A172 (cell line): ENCODE results near the gene PARD3B. TPM values are rescaled to one million over a fixed set of nuclear protein-coding genes. Genes with fewer than 3 reads are reported as not detected.

ENCODE experiments used
- DNase-seq: peaks from one replicate; pipeline ENCODE4 v3.0.0-alpha.2; 2015; ENCODE audit warnings: low spot score
- total RNA-seq: library from RNA; depleted of rRNA; stranded (reverse); fragments of >200 nt; shearing (Covaris generic); gene quantifications from 2 replicates; pipeline ENCODE4 v1.2.3, GENCODE V29; 2014

PARD3B gene
- total RNA-seq, 1 experiment from 2014 or later = 5.4 TPM

DNA sequence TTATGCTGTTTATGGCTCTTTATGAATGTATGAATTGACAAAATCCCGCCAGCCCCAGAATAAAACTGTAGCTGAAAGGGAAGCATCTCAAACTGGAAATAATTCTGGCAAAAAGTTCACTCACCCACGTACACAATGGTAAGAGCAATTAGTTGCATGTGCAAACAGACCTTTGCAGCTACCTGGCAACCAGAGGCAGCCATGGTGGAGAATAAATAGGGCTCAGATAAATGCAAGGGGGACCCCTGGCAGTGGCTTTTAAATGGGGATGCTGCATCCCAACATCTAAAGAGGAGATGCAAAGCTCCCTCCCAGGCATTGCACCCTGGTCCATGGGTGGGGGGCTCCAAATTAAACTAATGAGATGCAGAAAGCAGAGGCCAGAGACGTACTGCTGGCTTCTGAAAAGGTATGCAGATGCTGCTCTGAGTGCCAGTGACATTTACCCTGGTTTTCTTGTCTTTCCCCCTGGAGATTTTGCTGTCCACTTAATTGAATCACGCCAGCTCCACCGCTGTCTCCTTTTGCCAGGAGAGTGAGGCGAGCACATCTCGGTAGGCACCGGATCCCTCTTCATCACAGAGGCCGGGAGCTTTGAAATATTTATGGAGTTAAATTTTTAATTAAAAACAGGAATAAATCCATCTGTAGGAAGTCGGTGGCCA, 1010.4 kb downstream of the PARD3B start:
- DNase-seq = no peak

DNA sequence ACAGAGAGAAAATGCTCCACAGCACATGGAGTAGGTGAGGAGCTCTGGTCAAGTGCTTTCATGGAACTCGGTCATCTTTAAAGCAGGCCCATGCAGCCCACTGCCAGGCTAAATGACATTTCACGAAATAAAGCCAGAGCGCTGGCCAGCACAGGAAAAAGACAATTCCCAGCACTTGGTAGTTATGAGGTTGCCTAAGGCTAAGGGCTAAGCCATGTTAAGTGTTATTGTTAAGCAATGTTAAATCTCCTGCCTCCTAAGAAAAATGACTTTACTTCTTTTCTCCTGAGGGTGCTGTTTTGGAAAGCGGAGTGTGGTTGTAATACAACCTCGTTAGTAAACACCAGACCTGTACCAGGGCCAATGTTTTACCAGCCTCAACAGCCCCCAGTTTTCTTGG, 1011.1 kb downstream of the PARD3B start:
- no peak for DNase-seq

DNA sequence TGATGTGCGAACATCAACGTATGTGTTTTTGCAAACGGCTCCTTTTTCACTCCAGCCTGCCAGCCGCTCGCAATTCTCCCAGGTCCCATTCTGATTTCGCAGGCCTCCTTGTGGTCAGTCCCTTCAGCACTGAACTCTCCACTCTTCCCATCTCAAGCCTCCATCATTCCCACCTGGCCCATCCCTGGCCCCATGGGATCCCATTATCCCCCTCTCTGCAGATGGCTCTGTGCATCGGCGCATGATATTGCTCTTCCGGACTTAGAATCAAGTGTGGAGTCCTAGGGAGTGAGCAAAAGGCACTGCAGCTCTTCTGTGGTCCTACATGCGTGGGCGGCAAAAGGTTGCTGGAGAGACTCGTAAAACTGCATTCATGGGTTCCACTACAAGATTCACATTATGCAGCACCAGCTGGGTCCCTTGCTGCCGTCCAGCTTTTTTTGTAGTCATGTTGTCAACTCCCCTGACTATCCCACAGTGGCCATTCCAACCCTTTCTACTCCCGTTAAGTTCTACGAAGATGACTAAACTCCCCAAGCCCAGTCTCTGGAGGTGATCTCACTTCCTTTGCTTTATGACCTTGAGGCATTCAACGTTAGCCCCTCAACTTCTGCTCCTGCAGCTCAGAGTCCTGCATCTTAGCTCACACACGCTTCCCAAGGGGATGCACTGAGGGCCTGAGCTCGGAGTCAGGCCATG, 1011.7 kb downstream of the PARD3B start:
- DNase-seq = no peak

DNA sequence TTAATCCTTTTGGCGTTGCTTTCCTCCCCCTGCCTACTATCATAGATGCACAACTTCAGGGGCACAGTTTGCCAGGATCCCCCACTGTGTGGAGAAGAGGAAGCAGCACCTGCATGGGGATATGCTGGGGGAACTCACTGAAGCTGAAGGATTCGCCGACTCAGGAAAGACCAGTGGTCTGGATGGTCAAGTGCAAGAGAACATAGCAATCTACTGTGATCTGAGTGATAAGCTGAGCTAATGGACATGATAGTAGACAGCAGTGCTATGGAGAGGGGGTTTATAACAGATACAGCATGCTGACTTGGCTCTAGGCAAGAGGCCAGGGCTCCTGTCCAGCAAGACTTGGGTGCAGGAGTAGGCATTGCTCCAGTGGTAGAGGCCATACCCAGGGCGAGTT, 1012.6 kb downstream of the PARD3B start:
- DNase-seq = no peak

DNA sequence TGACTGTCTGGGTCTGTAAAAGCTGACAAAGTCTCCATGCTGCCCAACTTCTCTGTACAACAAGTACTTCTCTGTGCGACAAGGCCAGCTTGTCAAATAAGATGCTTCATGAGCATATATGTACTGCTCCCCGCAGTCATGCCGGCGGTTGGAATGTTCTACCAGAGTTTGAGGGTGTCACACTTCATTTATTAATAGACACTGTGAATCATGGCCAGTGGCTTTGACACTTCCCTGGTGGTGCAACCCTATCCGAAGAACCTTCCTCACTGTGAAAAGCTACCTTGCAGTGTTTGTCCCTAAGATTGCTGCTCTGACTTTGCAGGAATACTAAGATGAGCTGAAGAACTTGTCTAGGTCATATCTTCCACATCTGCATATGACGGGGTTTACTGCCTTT, 1016.2 kb downstream of the PARD3B start:
- DNase-seq = no peak

DNA sequence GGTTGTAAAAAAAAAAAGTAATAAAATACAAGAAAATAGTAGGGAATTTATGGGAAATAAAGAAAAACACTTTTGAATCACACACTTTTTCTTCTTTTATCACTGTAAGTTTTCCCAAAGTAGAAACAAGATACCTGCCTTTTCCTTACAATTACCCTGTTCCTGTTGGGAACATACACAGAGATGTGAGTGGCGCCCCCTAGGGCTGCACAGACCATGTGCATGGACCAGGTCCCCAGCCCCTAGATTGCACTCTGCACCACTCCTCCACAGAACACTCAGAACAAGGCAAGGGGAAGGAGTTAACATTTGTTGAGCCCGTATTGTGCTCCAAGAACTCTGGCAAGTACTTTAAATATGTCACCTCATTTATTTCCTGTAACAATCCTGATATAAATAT, 1018.4 kb downstream of the PARD3B start:
- DNase-seq = no peak

DNA sequence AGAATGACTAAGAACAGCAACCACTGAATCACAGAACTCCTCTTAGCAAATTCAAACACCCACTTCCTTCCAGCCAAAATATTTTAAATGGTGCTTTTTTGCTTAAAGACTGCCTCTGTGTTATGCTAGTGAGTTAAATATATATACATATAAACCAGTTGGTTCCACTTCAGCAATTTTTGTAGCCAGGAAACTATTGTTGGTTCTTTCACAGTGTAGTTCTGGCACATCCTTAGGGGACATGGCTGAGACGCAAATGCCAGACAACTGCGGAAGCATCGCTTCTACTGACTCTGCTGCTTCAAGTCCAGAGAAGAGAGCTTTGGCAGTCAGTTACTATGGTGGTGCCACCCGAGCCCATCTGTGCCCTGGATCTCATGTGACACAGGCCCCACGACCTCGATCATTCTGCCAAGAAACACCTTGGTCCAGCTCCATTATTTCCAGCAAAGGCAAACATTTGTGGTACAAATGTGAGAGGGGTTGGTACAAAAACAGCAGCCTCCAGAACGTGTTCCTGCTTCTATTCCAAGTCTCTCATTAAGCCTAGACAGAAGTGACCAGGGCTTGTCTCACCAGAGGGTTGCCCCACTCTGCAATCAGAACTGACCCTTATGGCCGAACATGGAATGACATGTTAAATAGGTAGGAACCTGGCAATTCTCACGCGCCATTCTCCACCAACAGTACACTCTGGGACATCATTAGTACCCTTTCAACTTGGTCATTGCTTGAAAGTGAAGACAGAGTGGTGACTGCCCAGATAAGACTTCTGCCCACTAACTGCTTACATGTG, 1019.3 kb downstream of the PARD3B start:
- no peak for DNase-seq

DNA sequence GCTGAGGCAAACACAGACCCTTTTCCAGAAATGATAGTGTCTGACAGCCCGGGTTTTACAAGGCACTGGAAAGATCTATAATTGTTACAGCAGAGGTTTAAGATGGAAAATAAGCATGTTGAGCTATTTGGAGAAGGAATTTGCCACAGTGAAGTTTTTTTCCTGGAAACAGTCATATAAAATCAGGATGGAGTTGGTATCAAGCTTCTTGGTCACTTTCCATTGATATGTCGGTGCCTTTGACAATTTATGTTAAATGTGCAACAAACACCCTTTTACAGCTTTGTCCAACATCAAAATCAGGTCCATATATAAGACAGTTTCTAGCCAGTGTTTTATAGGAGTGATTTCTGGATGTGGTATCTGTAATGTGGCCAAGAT, 1019.9 kb downstream of the PARD3B start:
- DNase-seq = no peak

DNA sequence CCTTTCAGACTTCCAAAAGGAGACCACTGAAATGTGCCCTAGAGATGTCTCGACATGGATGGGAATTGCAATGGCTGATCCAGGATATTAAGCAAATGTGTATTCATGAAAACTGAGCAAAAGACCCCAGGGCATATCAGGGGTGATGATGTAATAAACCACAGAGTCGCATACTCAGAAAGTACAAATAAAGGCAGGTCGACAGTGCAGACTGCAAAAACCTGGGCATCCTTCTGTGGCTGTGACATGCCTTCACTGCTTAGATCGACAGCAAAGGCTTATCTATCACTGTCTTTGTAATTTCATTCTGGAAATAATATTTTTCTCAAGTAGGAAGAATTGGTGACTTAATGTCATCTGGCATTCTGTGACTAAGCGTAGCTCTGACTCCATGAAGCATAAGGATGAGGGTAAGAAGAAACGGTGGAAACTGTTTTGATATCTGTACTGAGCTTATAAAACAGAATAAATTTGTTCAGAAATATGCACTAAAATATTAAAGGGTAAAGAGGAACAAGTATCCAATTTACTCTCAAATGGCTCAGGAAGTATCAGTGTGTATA, 1021.4 kb downstream of the PARD3B start:
- no peak for DNase-seq

DNA sequence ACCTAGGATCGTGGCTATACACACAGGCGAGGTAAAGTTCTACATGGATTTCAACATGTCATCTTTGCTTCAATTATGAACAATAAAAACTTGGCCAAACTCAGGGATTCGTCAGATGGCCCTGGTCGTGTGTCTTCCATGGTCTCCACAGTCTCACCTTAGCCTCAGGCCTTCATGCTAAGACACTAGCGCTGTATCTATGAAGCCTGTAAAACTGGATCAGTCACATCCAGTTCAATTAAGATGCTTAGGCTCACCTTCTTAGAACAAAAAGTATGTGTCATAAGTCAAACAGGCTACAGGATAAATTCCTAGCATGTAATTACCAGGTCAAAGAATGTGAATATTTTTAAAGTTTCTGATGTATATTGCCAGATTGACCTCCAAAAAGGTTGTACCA, 1023.3 kb downstream of the PARD3B start:
- DNase-seq = no peak

DNA sequence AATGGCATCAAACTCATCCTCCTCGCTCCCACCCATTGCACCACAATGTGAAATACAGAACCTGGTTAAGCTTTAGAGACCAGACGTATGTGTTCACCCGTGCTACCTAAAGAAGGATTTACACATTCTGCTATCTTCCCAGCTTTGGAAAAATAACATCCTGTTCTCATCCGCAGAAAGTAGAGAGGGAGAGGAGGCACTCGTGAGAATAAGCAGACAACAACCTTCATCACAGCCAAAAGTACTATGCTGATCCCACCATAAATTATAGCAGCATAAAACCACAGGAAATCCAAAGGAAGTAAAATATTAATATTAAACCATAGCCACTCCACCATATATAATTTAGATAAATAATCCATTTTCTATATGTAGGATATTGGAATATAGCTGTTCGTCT, 1025.4 kb downstream of the PARD3B start:
- no peak for DNase-seq

DNA sequence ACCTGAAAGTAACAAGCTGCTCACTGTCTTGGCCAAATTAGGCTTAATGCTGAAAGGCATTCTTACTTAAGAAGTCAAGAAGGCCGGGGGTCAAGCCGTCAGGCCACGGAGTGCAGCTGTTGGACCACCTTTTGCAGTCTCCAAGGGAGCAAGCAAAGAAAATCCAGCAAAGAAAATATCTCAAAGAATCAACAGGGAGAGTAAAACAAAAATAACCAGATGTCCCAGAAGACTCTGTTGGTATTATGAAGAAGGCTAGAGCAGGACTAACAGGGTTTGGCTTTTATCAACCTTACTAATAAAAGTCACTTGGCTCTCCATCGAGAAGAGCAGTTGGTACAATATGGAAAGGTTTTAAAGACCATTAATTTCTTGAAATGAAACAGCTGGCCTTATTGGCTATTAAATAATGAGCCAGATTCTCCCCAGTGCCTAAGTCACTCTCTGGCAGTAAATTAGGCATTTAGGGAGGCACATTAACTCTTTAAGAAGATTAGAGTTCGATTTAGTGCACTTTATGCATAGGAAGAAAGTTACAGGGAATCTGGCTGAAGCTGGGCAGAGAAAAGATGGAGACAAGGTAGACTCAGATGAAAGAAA, 1026.2 kb downstream of the PARD3B start:
- no peak for DNase-seq

DNA sequence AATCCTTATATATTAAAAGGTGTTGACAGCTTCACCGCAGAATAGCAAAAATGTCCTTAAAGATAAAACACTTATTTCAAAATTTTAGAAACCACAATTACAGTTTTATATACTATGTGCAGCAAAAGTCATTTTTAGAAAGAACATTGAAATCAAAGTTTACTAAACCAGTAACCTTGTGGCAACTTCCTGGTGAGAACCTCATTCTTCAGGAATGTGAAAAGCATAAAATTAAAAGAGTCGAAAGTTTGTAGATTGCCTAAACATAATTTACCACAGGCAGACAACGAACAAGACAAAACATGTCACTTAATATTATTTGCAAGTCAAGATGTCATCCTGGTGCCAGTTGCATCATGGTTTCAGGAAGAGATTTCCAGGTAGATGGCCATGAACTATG, 1028.7 kb downstream of the PARD3B start:
- no peak for DNase-seq

DNA sequence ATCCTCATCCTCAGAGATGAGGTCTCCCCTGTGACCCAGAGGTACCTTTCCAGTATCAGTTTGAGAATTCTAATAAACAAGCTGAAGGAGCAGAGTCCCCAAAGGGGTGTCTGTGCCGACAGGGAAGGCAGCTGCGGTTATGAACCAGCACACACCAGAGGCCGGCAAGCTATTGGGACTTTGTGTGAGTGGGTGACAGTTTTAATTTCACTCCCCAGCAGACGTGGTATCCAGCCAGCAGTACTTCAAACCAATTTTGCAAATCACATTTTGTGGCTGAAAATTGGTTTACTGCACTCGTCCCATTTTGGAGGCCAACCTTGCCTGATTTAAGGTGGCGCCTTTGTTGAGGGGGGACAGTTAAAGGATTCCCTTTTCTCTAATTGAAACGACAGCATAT, 1034.1 kb downstream of the PARD3B start:
- no peak for DNase-seq

DNA sequence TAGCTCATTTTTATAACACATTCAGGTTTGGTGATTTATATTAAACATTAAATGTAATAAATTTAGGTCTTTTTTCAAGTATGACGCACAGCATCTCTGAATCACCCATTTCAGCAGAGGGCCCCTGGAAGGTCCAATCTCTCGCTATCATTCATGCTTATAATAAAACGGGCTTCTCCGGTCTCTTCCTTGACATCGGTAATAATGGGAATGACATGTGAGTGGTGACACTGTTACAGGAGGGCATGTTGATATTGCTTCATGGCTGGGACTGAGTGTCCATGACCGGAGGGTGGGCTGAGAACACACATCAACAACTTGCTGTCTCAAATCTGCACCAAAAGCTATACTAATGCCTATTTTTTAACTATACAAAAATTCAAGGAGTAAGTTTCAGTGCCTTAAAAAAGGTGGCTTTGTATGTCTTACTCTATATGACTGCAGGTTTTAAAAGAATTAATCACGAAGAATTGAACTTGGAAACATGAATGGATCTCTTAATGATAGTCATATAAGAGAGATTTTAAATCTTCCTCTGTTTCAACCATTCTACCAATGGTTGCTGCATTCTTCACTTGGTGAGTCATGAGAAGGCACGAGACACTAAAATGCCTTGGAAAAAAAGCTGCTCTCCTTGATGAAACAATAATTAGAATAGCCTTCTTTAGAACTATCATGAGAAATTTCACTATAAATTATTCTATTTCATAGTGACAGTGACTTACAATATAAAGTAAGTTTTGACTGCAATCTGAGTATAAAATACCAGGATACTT, 1035.1 kb downstream of the PARD3B start:
- peak; percentile 25 for DNase-seq

DNA sequence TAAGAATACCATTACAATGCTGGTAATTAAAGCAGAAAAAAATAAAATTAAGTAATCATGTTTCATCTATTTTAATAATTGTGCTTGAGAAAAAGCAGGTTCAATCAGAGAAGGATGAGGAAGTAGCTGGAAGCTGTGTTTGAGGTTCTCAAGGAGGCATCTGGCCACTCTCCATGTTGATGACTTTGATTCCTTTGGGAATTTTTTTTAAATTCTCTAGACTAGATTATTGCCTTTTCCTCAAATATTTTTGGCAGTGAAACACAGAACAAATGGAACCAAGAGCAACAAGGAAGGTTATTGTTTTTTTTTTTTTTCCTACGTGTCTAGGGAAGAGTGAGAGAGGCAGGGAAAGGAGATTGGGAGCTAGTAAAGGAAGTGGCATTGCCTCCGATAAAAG, 1037.1 kb downstream of the PARD3B start:
- DNase-seq = no peak

DNA sequence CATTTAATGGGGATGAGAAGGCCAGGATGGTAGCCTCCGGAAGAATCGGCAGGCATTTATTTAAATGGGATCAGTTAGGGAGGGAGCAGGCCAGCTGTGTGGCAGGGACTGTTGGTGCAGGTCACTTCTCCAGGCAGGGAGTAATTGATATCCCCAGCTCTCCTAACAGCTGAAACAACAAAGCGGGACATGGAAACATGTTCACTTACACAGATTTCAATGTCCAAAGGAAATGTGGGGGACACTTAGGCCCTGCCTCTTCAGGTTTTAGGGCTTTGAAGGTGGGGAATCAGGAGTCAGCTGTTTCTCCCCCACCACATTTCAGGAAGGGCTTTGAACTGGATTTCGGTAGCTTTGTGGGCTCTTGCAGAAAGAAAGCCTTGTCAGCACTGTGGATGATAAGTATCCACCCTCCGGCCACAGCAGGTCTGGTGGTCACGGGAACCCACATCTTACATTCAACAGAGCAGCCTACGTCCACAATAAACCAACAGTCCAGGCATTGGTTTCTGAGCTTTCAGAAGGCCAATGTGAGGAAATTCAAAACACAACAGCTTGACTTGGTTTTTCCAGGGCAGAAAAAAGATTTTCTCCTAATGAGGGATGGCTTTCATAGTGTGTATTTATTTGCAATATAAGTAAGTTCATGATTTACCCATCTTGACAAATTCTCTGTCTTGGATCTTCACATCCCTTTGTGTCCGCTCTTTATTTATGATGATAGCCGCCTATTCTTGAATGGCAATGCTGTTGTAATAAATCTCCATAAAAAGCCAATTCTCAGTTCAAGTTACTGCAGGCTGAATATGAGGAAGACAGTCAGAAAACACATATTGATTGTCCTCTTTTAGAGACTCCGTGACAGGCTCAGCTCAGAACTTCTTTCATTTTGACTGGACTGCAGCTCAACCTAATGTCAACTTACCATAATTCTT, 1040.4 kb downstream of the PARD3B start:
- no peak for DNase-seq

DNA sequence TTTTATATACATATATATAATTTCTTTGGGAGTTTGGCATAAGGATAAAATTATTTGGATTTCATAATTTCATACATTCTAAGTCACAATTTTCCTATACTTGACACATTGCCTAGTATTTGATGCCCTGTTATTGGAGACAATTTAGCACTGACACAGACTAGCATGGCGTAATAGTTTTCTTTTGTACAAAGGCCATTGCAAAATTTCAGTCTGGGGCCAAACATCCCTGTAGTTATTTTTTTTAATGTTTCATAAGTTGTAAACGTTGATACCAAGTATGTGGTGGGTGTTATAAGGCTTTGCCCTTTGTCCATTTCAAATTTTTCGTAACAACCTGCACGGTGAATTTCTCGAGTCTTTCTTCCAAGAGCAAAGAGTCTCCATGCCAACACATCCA, 1041.4 kb downstream of the PARD3B start:
- no peak for DNase-seq

DNA sequence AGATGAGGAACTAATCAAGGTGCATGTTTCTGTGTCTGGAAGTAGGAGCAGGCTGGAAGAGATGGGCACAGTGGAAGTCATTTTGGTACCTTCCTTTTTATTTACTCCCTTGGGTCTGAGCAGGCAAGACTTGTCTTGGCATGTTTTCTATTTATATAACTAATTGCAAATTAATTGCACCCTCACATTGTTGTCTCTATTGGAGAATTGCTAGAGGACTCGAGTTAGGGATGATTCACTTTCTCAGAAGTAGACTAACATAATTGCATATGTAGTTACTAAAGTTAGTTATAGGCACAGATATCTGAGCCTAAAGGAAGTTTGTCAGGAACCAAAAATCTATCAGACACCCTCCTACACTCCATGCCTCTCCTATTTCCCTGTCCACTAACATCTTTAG, 1044.2 kb downstream of the PARD3B start:
- DNase-seq = no peak

DNA sequence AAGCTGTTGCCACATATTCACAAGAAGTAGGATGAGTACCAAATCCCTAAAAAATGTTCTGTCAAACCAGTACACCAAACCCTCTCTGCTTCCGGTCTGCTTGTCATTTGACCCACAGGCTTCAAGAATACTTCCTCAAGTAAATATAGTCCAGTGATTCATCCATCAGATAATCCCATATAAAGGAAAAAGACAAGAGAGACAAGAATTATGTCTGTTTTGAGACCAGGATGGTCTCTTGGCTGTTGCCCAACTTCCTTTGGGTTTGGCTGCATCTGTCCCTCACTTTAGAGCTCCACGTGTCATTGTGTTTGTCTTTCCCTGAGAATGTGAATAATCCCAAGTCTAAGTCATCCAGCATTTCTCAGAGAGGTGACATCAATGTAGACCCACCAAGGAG, 1045.5 kb downstream of the PARD3B start:
- DNase-seq = peak; percentile 70
